ENCODE data around the gene SH2D3A. TPM values are rescaled to one million over a fixed set of nuclear protein-coding genes. Genes with fewer than 3 reads are reported as not detected.
"Not testable (repeated sequence)": the region's sequence is repeated elsewhere in the genome, so short reads cannot be mapped to it uniquely, and the experiment has no call there.

Gene SH2D3A
- total RNA-seq, 2 experiments from 2014 or later, result 20.6 to 20.9 TPM

GRCh38 chr19:6779206-6779605, 12.0 kb upstream of the SH2D3A start:
- H3K36me3 Mint-ChIP-seq (ENCODE audit: low read depth), result peaks cover 34% of the 10 kb centered on the region
- ChIA-PET POLR2A (no interaction called here), CTCF (no interaction called here)
- no peak overlapping the region for H3K27ac Mint-ChIP-seq
- H3K27me3 Mint-ChIP-seq, result no peaks in the 10 kb centered on the region
- no peak for TF ChIP-seq CTCF (IDR thresholded peaks at IDR 0.05)
- intact Hi-C loops (cut with micrococcal nuclease), result no loop called here
- peaks cover 5% of the 10 kb centered on the region for H3K9me3 Mint-ChIP-seq
- peaks cover 54% of the 10 kb centered on the region for H3K4me1 Mint-ChIP-seq (ENCODE audit: low read depth)
- ATAC-seq (no peak), DNase-seq (no peak)
- H3K4me3 Mint-ChIP-seq, result no peak overlapping the region

DNA sequence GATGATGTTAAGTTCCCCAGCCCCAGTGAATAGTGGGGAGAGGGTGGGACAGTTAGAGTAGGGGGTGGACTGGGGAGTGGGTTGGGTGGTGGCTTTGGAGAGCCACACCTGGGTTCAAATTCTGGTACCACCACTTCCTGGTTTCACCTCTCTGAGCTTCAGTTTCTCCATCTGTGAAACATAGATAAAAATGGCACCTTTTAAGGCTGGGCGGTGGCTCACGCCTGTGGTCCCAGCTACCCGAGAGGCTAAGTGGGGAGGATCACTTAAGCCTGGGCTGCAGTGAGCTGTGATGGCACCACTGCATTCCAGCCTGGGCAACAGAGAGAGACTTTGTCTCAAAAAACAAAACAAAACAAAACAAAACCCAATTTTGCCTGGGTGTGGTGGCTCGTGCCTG, 11.2 kb upstream of the SH2D3A start:
- POLR2A ChIA-PET, result interaction anchor here (1.0 to 1.3 kb wide), 2 partner anchors 10 to 15 kb away, joined by 3 read pairs; no protein-coding TSS in a partner anchor
- no peak for TF ChIP-seq CTCF (IDR thresholded peaks at IDR 0.05)
- no peak for ATAC-seq
- DNase-seq, result peak; percentile 34
- Mint-ChIP-seq H3K36me3 (ENCODE audit: low read depth) (peaks cover 39% of the 10 kb centered on the region), H3K9me3 (peaks cover 8% of the 10 kb centered on the region), H3K4me1 (ENCODE audit: low read depth) (peaks cover 52% of the 10 kb centered on the region), H3K27ac (peak overlapping the region; percentile 55), H3K4me3 (no peak overlapping the region), H3K27me3 (no peaks in the 10 kb centered on the region)
- intact Hi-C loops (cut with micrococcal nuclease), result no loop called here
- CTCF ChIA-PET, result interaction anchor here (1.1 to 1.5 kb wide), 2 partner anchors 11 to 85 kb away, joined by 3 to 4 read pairs; no protein-coding TSS in a partner anchor

DNA sequence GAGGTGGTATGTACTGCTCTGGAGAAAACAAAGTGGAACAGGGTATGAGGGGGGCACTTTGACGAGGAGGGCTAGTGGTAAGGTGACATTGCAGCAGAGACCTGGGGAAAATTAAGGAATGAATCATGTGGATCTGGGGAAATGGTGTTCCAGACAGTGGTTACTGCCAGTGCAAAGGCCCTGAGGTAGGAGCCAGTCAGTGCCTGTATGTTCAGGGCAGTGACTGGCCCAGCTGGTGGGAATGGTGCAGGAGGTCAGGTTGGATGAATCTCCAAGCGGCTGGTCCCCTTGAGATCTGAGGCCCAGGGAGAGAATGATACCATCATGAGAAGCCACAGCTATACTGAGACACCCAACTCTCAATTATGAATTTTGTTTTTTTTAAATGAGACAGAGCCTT, 10.2 kb upstream of the SH2D3A start:
- no peaks in the 10 kb centered on the region for H3K27me3 Mint-ChIP-seq
- TF ChIP-seq CTCF (IDR thresholded peaks at IDR 0.05), result no peak
- no peak overlapping the region for H3K4me3 Mint-ChIP-seq
- H3K4me1 Mint-ChIP-seq (ENCODE audit: low read depth), result peaks cover 46% of the 10 kb centered on the region
- POLR2A ChIA-PET, result no interaction called here
- CTCF ChIA-PET, result interaction anchor here (1.5 kb wide), 1 partner anchor 86 kb away, joined by 4 read pairs; no protein-coding TSS in a partner anchor
- DNase-seq (no peak), ATAC-seq (no peak)
- peaks cover 40% of the 10 kb centered on the region for H3K36me3 Mint-ChIP-seq (ENCODE audit: low read depth)
- H3K27ac Mint-ChIP-seq, result peak overlapping the region; percentile 39
- peaks cover 8% of the 10 kb centered on the region for H3K9me3 Mint-ChIP-seq
- intact Hi-C loops (cut with micrococcal nuclease), result no loop called here

GRCh38 chr19:6776999-6777398, 9.8 kb upstream of the SH2D3A start:
- peak overlapping the region; percentile 39 for H3K27ac Mint-ChIP-seq
- CTCF ChIA-PET, result no interaction called here

DNA sequence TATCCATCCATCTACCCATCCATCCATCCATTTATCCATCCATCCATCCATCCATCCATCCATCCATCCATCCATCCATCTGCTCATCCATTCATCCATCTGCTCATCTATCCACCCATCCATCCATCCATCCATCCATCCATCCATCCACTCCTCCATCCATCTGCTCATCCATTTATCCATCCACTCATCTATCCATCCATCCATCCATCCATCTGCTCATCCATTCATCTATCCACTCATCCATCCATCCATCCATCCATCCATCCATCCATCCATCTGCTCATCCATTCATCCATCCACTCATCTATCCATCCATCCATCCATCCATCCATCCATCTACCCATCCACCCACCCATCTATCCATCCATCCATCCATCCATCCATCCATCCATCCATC, 8.8 kb upstream of the SH2D3A start:
- ChIA-PET POLR2A (interaction anchor here (0.9 to 1.5 kb wide), 4 partner anchors 8 to 25 kb away, joined by 3 to 10 read pairs (median 4); partner anchors contain the start of gene SH2D3A), CTCF (interaction anchor here (1.4 to 1.8 kb wide), 3 partner anchors 9 to 38 kb away, joined by 4 to 7 read pairs (median 5); no protein-coding TSS in a partner anchor)
- H3K4me1 Mint-ChIP-seq (ENCODE audit: low read depth), result peaks cover 44% of the 10 kb centered on the region
- H3K9me3 Mint-ChIP-seq; ATAC-seq; intact Hi-C loops (cut with micrococcal nuclease); DNase-seq; H3K27me3 Mint-ChIP-seq; H3K4me3 Mint-ChIP-seq: not testable (repeated sequence)
- H3K36me3 Mint-ChIP-seq (ENCODE audit: low read depth), result peaks cover 38% of the 10 kb centered on the region
- peak overlapping the region; percentile 14 for H3K27ac Mint-ChIP-seq

More at GRCh38 chr19:6776999-6777398, 9.8 kb upstream of the SH2D3A start:
- POLR2A ChIA-PET, result no interaction called here
- no peak for ATAC-seq
- no peak for TF ChIP-seq CTCF (IDR thresholded peaks at IDR 0.05)
- H3K27me3 Mint-ChIP-seq, result no peaks in the 10 kb centered on the region
- intact Hi-C loops (cut with micrococcal nuclease), result no loop called here
- H3K4me3 Mint-ChIP-seq, result no peak overlapping the region
- DNase-seq, result no peak
- peaks cover 40% of the 10 kb centered on the region for H3K36me3 Mint-ChIP-seq (ENCODE audit: low read depth)
- H3K9me3 Mint-ChIP-seq, result peaks cover 8% of the 10 kb centered on the region
- peaks cover 50% of the 10 kb centered on the region for H3K4me1 Mint-ChIP-seq (ENCODE audit: low read depth)

Data from activated CD8-positive, alpha-beta T cell treated with anti-CD3 and anti-CD28 coated beads for 36 hours (primary cell).